ENCODE measurements around the gene FIGLA. TPM values are rescaled to one million over a fixed set of nuclear protein-coding genes. Genes with fewer than 3 reads are reported as not detected.

Gene FIGLA
- total RNA-seq, 4 donors from 2014 or later, result not detected

DNA sequence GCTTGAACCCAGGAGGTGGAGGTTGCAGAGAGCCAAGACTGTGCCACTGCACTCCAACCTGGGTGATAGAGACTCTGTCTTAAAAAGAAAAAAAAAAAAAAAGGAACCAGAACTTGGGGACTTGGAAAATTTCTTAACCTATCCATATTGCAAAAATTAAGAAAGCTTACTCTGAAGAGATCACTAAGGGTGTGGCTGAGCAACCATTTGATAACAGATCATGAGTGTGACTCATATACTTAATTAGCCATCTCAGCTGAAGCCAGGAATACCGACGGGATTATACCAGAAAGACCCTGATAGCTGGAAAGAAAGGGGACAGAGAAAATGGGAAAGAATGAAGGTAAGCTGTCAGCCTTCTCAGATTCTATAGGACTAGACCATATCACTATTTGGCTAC, 15.3 kb downstream of the FIGLA start:
- DNase-seq (ENCODE audit: low spot score) (no peak), ATAC-seq (ENCODE audit: low FRiP score) (no peak)
- TF ChIP-seq, protein P1, sequence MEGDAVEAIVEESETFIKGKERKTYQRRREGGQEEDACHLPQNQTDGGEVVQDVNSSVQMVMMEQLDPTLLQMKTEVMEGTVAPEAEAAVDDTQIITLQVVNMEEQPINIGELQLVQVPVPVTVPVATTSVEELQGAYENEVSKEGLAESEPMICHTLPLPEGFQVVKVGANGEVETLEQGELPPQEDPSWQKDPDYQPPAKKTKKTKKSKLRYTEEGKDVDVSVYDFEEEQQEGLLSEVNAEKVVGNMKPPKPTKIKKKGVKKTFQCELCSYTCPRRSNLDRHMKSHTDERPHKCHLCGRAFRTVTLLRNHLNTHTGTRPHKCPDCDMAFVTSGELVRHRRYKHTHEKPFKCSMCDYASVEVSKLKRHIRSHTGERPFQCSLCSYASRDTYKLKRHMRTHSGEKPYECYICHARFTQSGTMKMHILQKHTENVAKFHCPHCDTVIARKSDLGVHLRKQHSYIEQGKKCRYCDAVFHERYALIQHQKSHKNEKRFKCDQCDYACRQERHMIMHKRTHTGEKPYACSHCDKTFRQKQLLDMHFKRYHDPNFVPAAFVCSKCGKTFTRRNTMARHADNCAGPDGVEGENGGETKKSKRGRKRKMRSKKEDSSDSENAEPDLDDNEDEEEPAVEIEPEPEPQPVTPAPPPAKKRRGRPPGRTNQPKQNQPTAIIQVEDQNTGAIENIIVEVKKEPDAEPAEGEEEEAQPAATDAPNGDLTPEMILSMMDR (IDR thresholded peaks at IDR 0.05), result no peak

DNA sequence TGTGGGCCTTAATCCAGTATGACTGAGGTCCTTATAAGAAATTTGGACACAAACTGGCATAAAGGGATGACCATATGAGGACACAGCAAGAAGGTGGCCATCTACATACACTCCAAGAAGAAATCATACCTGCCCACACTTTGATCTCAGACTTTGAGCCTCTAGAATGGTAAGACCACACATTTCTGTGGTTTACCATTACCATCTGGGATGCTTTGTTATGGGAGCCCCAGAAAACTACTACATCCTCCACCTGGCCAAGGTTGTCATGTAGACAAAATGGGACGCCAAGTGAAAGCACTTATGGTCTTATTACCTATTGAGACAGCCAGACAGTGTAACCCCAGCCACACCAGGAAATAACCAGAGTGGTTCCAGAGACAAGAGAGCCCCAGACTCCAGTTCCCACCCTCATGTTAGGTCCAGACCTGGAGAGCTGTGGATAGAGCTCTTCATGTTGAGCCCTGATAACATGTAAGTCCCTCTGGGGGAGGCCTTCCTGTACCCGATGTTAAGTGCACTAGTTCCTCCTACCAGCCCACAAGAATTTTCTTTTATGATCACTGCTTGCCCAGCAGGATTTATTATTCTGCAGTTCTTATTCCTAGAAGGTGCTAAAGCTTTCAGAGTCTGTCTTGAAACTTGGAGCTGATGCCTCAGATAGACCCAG, 17.8 kb downstream of the FIGLA start:
- DNase-seq (ENCODE audit: low spot score) (no peak), ATAC-seq (ENCODE audit: low FRiP score) (no peak)
- TF ChIP-seq, protein P1 (IDR thresholded peaks at IDR 0.05), result no peak

DNA sequence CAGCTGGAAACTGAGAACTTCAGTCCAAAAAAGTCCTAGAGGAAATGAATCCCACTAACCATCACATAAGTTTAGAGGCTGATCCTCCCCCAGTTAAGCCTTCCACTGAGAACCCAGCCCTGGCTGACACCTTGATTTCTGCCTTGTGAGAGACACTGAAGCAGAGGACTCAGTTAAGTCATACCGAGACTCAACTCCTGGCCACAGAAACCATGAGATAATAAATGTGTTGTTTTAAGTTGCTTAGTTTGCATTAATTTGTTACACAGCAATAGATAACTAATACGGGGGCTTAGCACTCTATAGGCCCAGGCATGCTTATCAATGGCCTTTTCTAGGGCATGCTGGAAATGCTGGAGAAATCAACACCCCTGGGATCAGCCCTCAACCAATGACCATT, 19.0 kb downstream of the FIGLA start:
- no peak for DNase-seq (ENCODE audit: low spot score)
- no peak for ATAC-seq (ENCODE audit: low FRiP score)
- TF ChIP-seq, protein P1 (IDR thresholded peaks at IDR 0.05), result no peak

DNA sequence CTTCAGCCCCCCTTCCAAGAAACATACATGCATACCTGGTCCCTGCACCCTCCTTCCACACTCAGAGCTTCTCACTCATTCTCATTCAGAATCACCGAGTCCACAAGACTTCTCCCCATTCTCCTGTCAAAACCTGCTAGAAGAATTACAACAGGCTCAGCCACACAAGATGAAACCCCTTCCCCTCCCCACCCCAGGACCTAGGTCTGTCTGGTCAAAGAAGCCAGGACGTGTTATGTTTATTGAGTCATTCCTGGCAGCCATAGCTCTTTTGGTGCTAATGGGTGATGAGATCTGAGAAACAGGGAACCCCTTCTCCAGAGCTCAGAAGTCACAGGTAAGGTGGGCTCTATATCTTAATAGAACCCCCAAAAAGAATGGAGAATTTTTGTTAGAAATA, 21.0 kb downstream of the FIGLA start:
- TF ChIP-seq, protein P1 (IDR thresholded peaks at IDR 0.05), result no peak
- DNase-seq (ENCODE audit: low spot score) (no peak), ATAC-seq (ENCODE audit: low FRiP score) (no peak)

DNA sequence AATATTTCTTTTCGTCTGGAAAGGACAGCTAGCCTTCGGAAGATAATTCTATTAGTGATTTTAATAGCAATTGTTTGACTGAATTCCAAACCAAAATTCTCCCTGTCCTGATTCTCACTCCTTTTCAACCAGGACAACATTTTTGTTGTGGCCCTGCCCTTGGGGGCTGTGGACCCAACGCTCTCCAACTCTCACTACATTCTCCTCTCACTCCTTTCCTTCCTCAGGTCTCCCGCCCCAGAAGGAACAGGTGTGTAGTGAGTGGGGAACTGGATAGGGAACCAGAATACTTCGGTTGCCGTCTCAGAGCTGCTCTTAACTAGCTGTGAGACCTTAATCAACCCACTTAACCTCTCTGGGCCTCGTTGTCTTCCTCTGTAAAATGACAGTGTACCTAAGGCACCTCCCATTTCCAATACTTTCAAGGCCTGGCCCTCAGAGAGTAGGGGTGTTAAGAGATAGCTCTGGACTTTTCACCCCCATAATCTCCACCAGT, 21.8 kb downstream of the FIGLA start:
- TF ChIP-seq, protein P1 (IDR thresholded peaks at IDR 0.05), result no peak
- no peak for DNase-seq (ENCODE audit: low spot score)
- ATAC-seq (ENCODE audit: low FRiP score), result no peak

DNA sequence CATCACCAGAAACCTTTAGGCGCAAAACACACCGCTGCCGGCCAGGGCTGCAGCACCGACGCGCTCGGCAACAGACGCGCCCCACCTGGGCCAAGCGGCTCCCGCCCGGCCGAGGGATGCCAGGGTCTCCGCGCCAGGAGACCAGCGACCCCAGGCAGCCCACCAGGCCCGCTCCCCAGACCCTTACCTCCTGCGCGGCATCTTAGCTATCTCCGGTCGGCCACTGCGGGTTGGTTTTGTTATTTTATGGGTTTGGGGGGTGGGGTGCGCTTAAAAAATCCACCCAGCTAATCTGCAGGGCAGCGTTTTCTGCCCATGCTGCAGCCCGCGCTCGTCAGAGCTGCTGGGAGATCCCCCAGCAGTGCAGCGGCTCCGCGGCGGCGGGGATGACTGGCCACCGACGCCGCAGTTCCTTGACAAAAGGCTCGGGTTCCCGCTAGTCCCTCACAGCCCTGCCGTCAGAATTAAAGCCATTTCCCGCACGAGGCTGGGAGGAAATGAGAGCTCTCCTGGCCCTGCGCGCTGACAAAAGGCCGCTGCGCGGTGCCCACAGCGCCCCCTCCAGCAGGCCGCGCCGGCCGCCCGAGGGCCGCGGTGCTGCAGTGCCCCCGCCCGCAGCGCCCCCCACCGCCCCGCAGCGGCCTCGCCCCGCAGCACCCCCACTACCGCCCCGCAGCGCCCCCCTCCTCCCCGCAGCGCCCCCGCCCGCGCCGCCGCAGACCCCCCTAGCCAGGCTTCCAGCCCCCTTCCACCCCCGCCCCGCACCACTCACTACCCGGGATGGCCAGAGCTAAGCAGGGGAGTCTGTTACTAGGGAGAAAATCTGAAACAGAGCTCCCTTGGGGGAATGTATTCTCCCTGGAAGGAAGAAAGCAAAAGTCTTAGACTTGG, 22.5 kb downstream of the FIGLA start, which contains the start of gene ADD2:
TSS of gene ADD2 (minus strand) at position 502 of the 891 bp plus-strand sequence. CDS start 61,792 bp downstream, outside the sequence.
- DNase-seq (ENCODE audit: low spot score) (no peak), ATAC-seq (ENCODE audit: low FRiP score) (peak; percentile 84)
- TF ChIP-seq, protein P1 (IDR thresholded peaks at IDR 0.05), result no peak
